A673 (cell line): ENCODE results near the gene CYYR1.

Source experiments
- EZH2 ChIP-seq: fragments of 200-600 bp; sonication (generic); IDR thresholded peaks from 2 replicates; pipeline ENCODE4 v1.6.1; 2017; ENCODE audit warnings: borderline replicate concordance, low read depth, mild to moderate bottlenecking, mixed read lengths, antibody characterized with exemption, low read length; ENCODE audit not compliant: poor library complexity, severe bottlenecking
- TF ChIP-seq, protein P1 (sequence below): fragments of 300-800, 200-600 bp; sonication (generic); conservative IDR thresholded peaks from 2 replicates; pipeline ENCODE4 v1.5.1; 2017; ENCODE audit warnings: low read depth, mild to moderate bottlenecking, antibody characterized with exemption, low read length, moderate library complexity, mixed read lengths

DNA sequence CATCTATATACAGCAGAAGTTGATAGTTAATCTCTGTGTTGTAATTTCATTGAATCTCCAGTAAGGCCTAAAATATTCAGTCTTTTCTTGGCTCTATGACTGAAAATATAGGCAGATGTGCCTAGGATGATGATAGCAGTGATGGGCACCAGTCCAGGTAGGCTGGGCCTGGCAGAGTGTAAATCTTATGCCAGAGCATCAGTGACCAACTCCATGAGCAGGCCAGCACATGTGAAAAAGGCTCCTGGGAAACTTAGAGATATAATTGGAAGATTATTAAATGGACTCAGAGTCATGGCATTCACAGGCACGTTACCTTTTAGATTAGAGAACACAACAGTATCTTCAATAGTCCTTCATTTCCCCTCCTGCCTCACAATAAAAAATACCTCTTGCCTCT is 20.7 kb upstream of the CYYR1 start:
- TF ChIP-seq, protein P1, sequence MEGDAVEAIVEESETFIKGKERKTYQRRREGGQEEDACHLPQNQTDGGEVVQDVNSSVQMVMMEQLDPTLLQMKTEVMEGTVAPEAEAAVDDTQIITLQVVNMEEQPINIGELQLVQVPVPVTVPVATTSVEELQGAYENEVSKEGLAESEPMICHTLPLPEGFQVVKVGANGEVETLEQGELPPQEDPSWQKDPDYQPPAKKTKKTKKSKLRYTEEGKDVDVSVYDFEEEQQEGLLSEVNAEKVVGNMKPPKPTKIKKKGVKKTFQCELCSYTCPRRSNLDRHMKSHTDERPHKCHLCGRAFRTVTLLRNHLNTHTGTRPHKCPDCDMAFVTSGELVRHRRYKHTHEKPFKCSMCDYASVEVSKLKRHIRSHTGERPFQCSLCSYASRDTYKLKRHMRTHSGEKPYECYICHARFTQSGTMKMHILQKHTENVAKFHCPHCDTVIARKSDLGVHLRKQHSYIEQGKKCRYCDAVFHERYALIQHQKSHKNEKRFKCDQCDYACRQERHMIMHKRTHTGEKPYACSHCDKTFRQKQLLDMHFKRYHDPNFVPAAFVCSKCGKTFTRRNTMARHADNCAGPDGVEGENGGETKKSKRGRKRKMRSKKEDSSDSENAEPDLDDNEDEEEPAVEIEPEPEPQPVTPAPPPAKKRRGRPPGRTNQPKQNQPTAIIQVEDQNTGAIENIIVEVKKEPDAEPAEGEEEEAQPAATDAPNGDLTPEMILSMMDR, result no peak
- TF ChIP-seq EZH2, result no peak
